Liver (tissue), 9 donors: ENCODE measurements around the gene H2BK1. TPM values are rescaled to one million over a fixed set of nuclear protein-coding genes. Genes with fewer than 3 reads are reported as not detected.

ENCODE experiments used
- DNase-seq: peaks from one replicate; pipeline ENCODE4 v3.0.0-alpha.2; 2017; ENCODE audit warnings: low spot score
- H3K27ac ChIP-seq, 2 donors: one replicate each; pipeline ENCODE4 v1.7.0; 2013; ENCODE audit warnings: inconsistent platforms in 2 of 2, low read length in 2 of 2, control low read depth in 1 of 2, low read depth in 1 of 2, mild to moderate bottlenecking in 1 of 2
- H3K27me3 ChIP-seq, 4 donors: one replicate each; pipeline versions ENCODE4 v1.6.1 to v1.7.0; 2013; ENCODE audit warnings: low read length in 3 of 4, inconsistent platforms in 1 of 4, mild to moderate bottlenecking in 1 of 4, moderate library complexity in 1 of 4; ENCODE audit not compliant: control insufficient read depth in 4 of 4, insufficient read depth in 4 of 4
- H3K36me3 ChIP-seq, 4 donors: one replicate each; pipeline versions ENCODE4 v1.6.1 to v1.7.0; 2013; ENCODE audit warnings: low read length in 3 of 4, mild to moderate bottlenecking in 3 of 4, low read depth in 1 of 4, moderate library complexity in 1 of 4; ENCODE audit not compliant: control insufficient read depth in 4 of 4, insufficient read depth in 3 of 4
- H3K4me1 ChIP-seq, 4 donors: one replicate each; pipeline versions ENCODE4 v1.6.1 to v1.7.0; 2013; ENCODE audit warnings: low read length in 3 of 4, mild to moderate bottlenecking in 3 of 4, moderate library complexity in 1 of 4; ENCODE audit not compliant: control insufficient read depth in 4 of 4, insufficient read depth in 4 of 4
- H3K4me3 ChIP-seq, 3 donors: one replicate each; pipeline versions ENCODE4 v1.6.1 to v1.7.0; 2013; ENCODE audit warnings: low read length in 3 of 3, control low read depth in 1 of 3, low read depth in 1 of 3, mild to moderate bottlenecking in 1 of 3
- H3K9ac ChIP-seq, 2 donors: one replicate each; pipeline ENCODE4 v1.7.0; 2013; ENCODE audit warnings: low read length in 2 of 2, mild to moderate bottlenecking in 2 of 2, moderate library complexity in 2 of 2, control low read depth in 1 of 2, low read depth in 1 of 2
- H3K9me3 ChIP-seq, 4 donors: one replicate each; pipeline versions ENCODE4 v1.6.1 to v1.7.0; 2013; ENCODE audit warnings: low read length in 3 of 4; ENCODE audit not compliant: control insufficient read depth in 4 of 4
- EGR1 ChIP-seq, 2 donors: IDR thresholded peaks; 2 replicates each; pipeline ENCODE4 v1.6.1; 2016 to 2018; ENCODE audit warnings: antibody characterized with exemption in 2 of 2, low read depth in 2 of 2
- FOXA1 ChIP-seq: IDR thresholded peaks from 2 replicates; pipeline ENCODE4 v1.6.1; 2016; ENCODE audit warnings: antibody characterized with exemption
- FOXA2 ChIP-seq: IDR thresholded peaks from 2 replicates; pipeline ENCODE4 v1.6.1; 2016; ENCODE audit warnings: antibody characterized with exemption
- GABPA ChIP-seq, 2 donors: IDR thresholded peaks in 1 of 2; conservative IDR thresholded peaks in 1 of 2; 2 replicates each; pipeline ENCODE4 v1.6.1; 2016; ENCODE audit warnings: antibody characterized with exemption in 2 of 2, mild to moderate bottlenecking in 1 of 2, moderate library complexity in 1 of 2
- HNF4A ChIP-seq, 2 donors: conservative IDR thresholded peaks; 2 replicates each; pipeline ENCODE4 v1.6.1; 2016; ENCODE audit warnings: antibody characterized with exemption in 2 of 2, mild to moderate bottlenecking in 2 of 2
- HNF4G ChIP-seq: IDR thresholded peaks from 2 replicates; pipeline ENCODE4 v1.6.1; 2016; ENCODE audit warnings: antibody characterized with exemption
- JUND ChIP-seq, 2 donors: IDR thresholded peaks; 2 replicates each; pipeline ENCODE4 v1.6.1; 2016; ENCODE audit warnings: antibody characterized with exemption in 2 of 2
- NR2F2 ChIP-seq: IDR thresholded peaks from 2 replicates; pipeline ENCODE4 v1.6.1; 2016; ENCODE audit warnings: antibody characterized with exemption
- RAD21 ChIP-seq, 2 donors: IDR thresholded peaks; 2 replicates each; pipeline ENCODE4 v1.6.1; 2016; ENCODE audit warnings: antibody characterized with exemption in 2 of 2, mild to moderate bottlenecking in 2 of 2
- RXRA ChIP-seq, 2 donors: IDR thresholded peaks; 2 replicates each; pipeline ENCODE4 v1.6.1; 2017 to 2018; ENCODE audit warnings: antibody characterized with exemption in 2 of 2, mild to moderate bottlenecking in 1 of 2
- SP1 ChIP-seq: IDR thresholded peaks from 2 replicates; pipeline ENCODE4 v1.6.1; 2018; ENCODE audit warnings: antibody characterized with exemption, mild to moderate bottlenecking
- TAF1 ChIP-seq: conservative IDR thresholded peaks from 2 replicates; pipeline ENCODE4 v1.6.1; 2016; ENCODE audit warnings: antibody characterized with exemption, mild to moderate bottlenecking
- YY1 ChIP-seq: IDR thresholded peaks from 2 replicates; pipeline ENCODE4 v1.6.1; 2016; ENCODE audit warnings: antibody characterized with exemption, mild to moderate bottlenecking
- WGBS: extraction: QIAGEN DNeasy Blood & Tissue Kit; methylation state at CpG from one replicate; pipeline ENCODE4 v1.1.7; 2013; 5-methylcytosine and 5-hydroxymethylcytosine counted together
- polyA plus RNA-seq, 2 donors: library from polyadenylated mRNA; stranded (reverse) in 1 of 2; unstranded in 1 of 2; fragments of 200-250 nt in 1 of 2; fragments of >200 nt in 1 of 2; fragmentation: Nextera tagmentation in 1 of 2; extraction: Ambion mirVana in 1 of 2; gene quantifications; one replicate each; pipeline versions ENCODE4 v1.2.1 to v1.2.3, GENCODE V29; 2013 to 2015
- total RNA-seq, 2 donors: library from RNA; depleted of rRNA; stranded (reverse); fragments of >200 nt; gene quantifications; one replicate each; pipeline ENCODE4 v1.2.3, GENCODE V29; 2014
- TF ChIP-seq, protein P1 (sequence below): fragments of 150-350 bp; IDR thresholded peaks from 2 replicates; pipeline ENCODE4 v1.5.1; 2017; ENCODE audit warnings: improper control_type of control experiment, low read depth, low read length; ENCODE audit not compliant: missing input control
- TF ChIP-seq, protein P2 (sequence below): IDR thresholded peaks from 2 replicates; pipeline ENCODE4 v1.6.1; 2016; ENCODE audit warnings: antibody characterized with exemption
- TF ChIP-seq, protein P3 (sequence below): IDR thresholded peaks from 2 replicates; pipeline ENCODE4 v1.6.1; 2016; ENCODE audit warnings: antibody characterized with exemption
- TF ChIP-seq, protein P4 (sequence below): IDR thresholded peaks from 2 replicates; pipeline ENCODE4 v1.6.1; 2016; ENCODE audit warnings: antibody characterized with exemption
- TF ChIP-seq, protein P5 (sequence below): IDR thresholded peaks from 2 replicates; pipeline ENCODE4 v1.6.1; 2016; ENCODE audit warnings: antibody characterized with exemption, mild to moderate bottlenecking
- donor health status: healthy.
- donor health status: healthy.
- donor health status: healthy.
- donor health status: healthy.
- donor health status: healthy.

H2BK1 gene
- total and polyA plus RNA-seq, 4 donors: not detected

DNA sequence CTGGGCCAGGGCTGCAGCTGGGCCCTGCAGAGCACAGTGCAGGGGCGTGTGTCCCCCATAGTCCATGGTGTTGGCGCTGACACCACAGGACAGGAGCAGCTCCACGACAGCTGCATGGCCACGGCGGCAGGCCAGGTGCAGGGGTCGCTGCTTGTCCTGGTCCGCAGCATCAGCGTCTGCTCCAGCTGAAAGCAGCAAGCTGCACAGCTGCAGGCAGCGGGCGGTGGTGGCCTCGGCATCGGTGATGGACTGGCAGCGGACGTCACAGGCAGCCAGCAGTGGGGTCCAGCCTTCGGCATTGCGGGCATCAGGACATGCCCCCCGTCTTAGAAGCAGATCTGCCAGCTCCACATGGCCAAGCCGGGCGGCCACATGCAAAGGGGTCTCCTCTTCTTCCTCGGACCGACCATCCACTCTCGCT is 29.3 kb downstream of the H2BK1 start (continued):
- TF ChIP-seq, protein P1, sequence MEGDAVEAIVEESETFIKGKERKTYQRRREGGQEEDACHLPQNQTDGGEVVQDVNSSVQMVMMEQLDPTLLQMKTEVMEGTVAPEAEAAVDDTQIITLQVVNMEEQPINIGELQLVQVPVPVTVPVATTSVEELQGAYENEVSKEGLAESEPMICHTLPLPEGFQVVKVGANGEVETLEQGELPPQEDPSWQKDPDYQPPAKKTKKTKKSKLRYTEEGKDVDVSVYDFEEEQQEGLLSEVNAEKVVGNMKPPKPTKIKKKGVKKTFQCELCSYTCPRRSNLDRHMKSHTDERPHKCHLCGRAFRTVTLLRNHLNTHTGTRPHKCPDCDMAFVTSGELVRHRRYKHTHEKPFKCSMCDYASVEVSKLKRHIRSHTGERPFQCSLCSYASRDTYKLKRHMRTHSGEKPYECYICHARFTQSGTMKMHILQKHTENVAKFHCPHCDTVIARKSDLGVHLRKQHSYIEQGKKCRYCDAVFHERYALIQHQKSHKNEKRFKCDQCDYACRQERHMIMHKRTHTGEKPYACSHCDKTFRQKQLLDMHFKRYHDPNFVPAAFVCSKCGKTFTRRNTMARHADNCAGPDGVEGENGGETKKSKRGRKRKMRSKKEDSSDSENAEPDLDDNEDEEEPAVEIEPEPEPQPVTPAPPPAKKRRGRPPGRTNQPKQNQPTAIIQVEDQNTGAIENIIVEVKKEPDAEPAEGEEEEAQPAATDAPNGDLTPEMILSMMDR: no peak
- TF ChIP-seq, protein P2, sequence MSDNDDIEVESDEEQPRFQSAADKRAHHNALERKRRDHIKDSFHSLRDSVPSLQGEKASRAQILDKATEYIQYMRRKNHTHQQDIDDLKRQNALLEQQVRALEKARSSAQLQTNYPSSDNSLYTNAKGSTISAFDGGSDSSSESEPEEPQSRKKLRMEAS: no peak
- TF ChIP-seq EGR1 (IDR thresholded peaks at IDR 0.05; ENCODE audit: low read depth in 2 of 2) (no peak), HNF4A (conservative IDR thresholded peaks at IDR 0.05) (no peak), FOXA2 (no peak), RXRA (IDR thresholded peaks at IDR 0.05) (no peak)

DNA sequence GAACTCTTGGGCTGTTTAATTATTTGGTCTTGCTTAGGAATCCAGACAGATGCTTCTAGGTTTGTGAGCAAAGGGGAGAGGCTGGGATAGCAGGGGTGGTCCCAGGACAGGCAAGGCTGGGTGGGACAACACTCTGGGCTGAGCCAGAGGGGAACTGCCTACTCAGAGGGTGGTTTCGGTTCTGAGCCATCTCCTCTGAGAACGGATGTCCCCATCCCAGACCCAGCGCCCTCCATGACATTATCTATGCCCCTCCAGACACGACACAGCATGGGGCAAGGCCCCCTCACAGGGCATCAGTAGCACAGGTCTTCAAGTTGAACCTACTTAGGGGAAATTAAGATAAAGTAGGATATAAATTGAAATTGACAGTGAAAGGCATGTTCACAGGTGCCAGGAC is 30.3 kb downstream of the H2BK1 start:
- H3K9ac ChIP-seq: no peak overlapping the region
- 66% methylated on average over 4 of the region's 4 CpGs for WGBS

More for the DNA sequence above, 30.3 kb downstream of the H2BK1 start:
- Histone ChIP-seq H3K27ac (no peak overlapping the region), H3K4me3 (no peak overlapping the region), H3K4me1 (no peaks in the 10 kb centered on the region), H3K36me3 (no peaks in the 10 kb centered on the region), H3K27me3 (no peaks in the 10 kb centered on the region), H3K9me3 (no peaks in the 10 kb centered on the region)
- TF ChIP-seq NR2F2: no peak
- TF ChIP-seq, protein P2: no peak
- no peak for TF ChIP-seq SP1
- no peak for TF ChIP-seq HNF4G
- TF ChIP-seq, protein P3, sequence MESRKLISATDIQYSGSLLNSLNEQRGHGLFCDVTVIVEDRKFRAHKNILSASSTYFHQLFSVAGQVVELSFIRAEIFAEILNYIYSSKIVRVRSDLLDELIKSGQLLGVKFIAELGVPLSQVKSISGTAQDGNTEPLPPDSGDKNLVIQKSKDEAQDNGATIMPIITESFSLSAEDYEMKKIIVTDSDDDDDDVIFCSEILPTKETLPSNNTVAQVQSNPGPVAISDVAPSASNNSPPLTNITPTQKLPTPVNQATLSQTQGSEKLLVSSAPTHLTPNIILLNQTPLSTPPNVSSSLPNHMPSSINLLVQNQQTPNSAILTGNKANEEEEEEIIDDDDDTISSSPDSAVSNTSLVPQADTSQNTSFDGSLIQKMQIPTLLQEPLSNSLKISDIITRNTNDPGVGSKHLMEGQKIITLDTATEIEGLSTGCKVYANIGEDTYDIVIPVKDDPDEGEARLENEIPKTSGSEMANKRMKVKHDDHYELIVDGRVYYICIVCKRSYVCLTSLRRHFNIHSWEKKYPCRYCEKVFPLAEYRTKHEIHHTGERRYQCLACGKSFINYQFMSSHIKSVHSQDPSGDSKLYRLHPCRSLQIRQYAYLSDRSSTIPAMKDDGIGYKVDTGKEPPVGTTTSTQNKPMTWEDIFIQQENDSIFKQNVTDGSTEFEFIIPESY: no peak
- TF ChIP-seq RAD21 (IDR thresholded peaks at IDR 0.05): no peak
- TF ChIP-seq FOXA1: no peak
- no peak for TF ChIP-seq TAF1
- no peak for TF ChIP-seq JUND (IDR thresholded peaks at IDR 0.05)
- TF ChIP-seq FOXA2: no peak
- TF ChIP-seq EGR1 (IDR thresholded peaks at IDR 0.05; ENCODE audit: low read depth in 2 of 2): no peak
- TF ChIP-seq, protein P4, sequence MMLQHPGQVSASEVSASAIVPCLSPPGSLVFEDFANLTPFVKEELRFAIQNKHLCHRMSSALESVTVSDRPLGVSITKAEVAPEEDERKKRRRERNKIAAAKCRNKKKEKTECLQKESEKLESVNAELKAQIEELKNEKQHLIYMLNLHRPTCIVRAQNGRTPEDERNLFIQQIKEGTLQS: no peak
- TF ChIP-seq, protein P1: no peak
- TF ChIP-seq YY1: no peak
- no peak for TF ChIP-seq HNF4A (conservative IDR thresholded peaks at IDR 0.05)
- no peak for TF ChIP-seq GABPA (IDR thresholded peaks at IDR 0.05 in 1 of 2, conservative IDR thresholded peaks at IDR 0.05 in 1 of 2)
- no peak for TF ChIP-seq RXRA (IDR thresholded peaks at IDR 0.05)
- TF ChIP-seq, protein P5, sequence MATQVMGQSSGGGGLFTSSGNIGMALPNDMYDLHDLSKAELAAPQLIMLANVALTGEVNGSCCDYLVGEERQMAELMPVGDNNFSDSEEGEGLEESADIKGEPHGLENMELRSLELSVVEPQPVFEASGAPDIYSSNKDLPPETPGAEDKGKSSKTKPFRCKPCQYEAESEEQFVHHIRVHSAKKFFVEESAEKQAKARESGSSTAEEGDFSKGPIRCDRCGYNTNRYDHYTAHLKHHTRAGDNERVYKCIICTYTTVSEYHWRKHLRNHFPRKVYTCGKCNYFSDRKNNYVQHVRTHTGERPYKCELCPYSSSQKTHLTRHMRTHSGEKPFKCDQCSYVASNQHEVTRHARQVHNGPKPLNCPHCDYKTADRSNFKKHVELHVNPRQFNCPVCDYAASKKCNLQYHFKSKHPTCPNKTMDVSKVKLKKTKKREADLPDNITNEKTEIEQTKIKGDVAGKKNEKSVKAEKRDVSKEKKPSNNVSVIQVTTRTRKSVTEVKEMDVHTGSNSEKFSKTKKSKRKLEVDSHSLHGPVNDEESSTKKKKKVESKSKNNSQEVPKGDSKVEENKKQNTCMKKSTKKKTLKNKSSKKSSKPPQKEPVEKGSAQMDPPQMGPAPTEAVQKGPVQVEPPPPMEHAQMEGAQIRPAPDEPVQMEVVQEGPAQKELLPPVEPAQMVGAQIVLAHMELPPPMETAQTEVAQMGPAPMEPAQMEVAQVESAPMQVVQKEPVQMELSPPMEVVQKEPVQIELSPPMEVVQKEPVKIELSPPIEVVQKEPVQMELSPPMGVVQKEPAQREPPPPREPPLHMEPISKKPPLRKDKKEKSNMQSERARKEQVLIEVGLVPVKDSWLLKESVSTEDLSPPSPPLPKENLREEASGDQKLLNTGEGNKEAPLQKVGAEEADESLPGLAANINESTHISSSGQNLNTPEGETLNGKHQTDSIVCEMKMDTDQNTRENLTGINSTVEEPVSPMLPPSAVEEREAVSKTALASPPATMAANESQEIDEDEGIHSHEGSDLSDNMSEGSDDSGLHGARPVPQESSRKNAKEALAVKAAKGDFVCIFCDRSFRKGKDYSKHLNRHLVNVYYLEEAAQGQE: no peak
- DNase-seq: no peak
